ENCODE results near the gene RELL1. TPM values are rescaled to one million over a fixed set of nuclear protein-coding genes. Genes with fewer than 3 reads are reported as not detected.

The RELL1 gene
- total RNA-seq, 1 experiment from 2014 or later = 14.4 TPM

DNA sequence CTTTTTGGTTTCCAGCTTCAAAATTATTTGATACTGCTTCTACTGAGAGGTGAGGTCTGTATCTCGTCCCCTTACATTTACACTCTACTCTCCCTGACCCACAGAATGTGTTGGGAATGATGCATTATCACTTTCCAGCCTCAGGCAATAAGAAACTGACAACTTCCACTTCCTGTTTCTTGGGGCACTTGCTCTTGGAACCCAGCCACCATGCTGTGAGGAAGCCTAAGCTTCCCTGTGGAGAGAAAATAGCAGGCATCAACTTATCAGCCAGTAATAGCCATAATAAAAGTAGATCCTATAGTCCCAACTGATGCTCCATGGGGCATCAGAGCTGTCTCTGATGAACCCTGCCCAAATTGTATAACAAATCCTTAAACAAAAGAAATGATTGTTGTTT lies 32.6 kb downstream of the RELL1 start:
- H3K9me3 ChIP-seq = no peaks in the 10 kb centered on the region
- H3K4me3 ChIP-seq = no peak overlapping the region
- H3K27me3 ChIP-seq = no peaks in the 10 kb centered on the region
- no peaks in the 10 kb centered on the region for H3K36me3 ChIP-seq
- peak; percentile 32 for DNase-seq

DNA sequence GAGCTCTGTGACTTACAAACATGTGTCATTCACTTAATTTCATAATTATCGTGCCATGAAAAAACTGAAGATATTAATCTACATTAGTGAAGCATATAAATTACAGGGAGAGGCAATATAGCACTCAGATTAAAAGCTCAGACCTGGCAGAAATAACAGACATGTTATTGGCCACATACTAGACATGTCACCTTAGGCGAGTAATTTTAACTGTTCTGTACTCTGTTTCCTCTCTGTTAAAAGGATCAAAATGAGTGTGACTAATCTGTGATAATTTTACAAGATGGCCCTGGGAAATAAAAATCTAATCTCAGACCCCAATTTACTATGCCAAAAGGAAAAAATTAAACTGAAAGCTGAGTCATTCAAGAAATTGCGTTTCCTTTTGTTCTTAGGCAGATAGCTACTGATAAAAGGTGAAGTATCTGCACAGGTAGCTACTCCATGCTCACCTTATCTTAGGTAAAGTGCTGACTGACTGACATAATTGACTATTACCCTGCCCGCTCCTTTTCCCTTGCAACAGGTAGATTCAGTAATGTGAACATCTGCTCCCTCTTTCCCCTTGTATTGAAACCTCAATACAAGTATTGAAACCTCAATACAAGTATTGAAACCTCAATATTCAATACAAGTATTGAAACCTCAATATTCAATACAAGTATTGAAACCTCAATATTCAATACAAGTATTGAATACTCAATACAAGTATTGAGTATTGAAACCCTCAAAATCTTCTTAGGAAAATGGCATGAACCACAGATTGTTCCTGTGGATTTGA lies 33.2 kb downstream of the RELL1 start:
- no peak for DNase-seq
- Histone ChIP-seq H3K9me3 (no peaks in the 10 kb centered on the region), H3K4me3 (no peak overlapping the region), H3K36me3 (no peaks in the 10 kb centered on the region), H3K27me3 (no peaks in the 10 kb centered on the region)

DNA sequence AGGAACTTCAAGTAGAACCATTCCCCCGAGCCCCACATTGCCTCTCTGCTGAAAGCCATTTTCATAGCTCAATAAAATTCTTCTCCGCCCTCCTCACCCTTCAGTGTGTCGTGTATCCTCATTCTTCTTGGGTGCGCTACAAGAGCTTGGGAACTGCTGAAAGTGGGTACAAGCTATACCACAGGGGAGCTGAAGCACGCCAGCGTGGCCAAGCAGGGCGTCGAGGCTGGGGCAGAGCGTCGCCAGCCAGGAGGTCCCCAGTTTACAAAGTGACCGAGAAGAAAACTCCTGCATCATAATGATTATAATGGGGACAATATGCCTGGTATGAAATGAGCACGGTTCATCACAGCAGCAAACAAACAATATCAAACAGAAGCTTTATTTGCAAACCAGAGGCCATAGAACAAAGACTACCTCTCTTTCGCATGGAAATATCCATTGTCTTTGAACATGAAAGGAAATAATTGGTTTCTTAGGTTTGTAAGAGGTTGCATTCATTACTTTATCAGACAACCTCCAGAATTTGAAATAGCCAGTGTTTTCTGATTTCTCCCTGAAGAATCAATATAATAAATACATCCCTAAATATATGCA lies 34.3 kb downstream of the RELL1 start:
- no peaks in the 10 kb centered on the region for H3K27me3 ChIP-seq
- no peak overlapping the region for H3K4me3 ChIP-seq
- H3K36me3 ChIP-seq = no peaks in the 10 kb centered on the region
- no peak for DNase-seq
- H3K9me3 ChIP-seq = no peaks in the 10 kb centered on the region

DNA sequence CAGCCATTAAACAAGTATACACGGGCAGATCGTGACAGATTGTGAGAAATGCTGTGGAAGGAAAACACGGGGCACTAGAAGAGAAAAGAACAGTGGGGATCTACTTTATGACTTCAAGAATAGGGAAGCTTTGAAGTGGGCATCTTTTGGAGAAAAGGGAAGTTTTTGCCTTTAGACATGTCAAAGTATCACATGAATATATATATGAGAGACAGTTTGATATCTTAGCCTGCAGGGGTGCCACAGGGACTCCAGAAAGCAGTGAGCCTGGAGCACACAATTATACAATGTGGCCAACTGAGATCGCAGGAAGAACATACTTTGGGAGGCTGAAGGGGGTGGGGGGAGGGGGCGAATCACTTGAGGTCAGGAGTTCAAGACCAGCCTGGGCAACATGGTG lies 35.7 kb downstream of the RELL1 start:
- no peak overlapping the region for H3K4me3 ChIP-seq
- no peaks in the 10 kb centered on the region for H3K27me3 ChIP-seq
- H3K36me3 ChIP-seq = no peaks in the 10 kb centered on the region
- no peak for DNase-seq
- no peaks in the 10 kb centered on the region for H3K9me3 ChIP-seq

DNA sequence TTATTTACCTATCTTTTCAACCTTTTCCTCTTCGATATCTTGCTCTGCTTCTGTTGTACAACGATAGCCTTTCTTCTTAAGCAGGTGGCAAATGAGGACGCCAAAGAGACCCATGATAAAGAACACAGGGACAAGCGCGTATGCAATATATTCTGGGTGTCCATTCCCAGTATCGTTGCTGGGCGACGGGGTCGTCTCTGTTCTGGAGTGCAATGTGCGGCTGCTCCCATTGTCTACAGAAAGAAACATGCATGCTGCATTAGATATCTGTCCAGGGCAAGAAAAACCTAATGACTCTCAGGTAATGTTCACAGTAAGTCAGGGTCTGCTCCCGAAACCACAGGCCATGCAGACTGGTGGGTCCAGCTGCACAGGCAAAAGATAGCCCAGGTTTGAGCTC lies 36.9 kb downstream of the RELL1 start:
- DNase-seq = no peak
- Histone ChIP-seq H3K27me3 (no peaks in the 10 kb centered on the region), H3K9me3 (no peaks in the 10 kb centered on the region), H3K36me3 (no peaks in the 10 kb centered on the region), H3K4me3 (no peak overlapping the region)

DNA sequence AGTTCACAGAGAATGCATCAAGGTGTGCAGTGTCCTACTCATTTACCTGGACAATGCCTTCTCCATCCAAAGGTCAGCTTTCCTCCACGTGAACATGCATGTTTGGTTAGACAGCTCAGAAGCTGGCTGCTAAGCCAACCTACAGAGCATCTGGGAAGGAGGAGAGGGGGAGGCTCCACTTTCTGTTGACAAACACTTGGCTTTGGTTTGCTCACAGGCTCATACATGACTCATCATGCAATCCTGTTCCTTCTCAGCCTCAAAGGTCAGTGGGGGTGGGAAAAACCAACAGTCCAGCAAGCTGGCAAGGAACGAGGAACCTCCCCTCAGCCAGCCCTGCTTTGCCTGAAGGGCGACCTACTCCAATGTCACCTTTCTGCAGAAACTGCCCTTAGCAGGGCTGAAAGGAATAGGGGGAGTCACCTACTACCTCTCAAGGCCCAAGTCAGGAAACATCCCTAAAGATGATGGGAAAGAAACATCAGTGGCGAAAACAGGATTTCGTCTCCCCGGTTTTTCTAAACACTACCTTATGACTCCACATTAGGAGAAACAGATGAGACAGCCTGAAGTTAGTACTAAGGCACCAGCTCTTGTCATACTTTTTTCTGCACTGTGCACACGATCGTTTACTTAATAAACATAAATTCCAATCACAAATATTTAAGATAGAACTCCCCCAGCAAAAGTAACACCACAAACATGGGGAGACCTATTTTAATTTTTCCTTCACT lies 37.9 kb downstream of the RELL1 start:
- no peaks in the 10 kb centered on the region for H3K36me3 ChIP-seq
- DNase-seq = peak; percentile 73
- no peaks in the 10 kb centered on the region for H3K9me3 ChIP-seq
- no peaks in the 10 kb centered on the region for H3K27me3 ChIP-seq
- no peak overlapping the region for H3K4me3 ChIP-seq

DNA sequence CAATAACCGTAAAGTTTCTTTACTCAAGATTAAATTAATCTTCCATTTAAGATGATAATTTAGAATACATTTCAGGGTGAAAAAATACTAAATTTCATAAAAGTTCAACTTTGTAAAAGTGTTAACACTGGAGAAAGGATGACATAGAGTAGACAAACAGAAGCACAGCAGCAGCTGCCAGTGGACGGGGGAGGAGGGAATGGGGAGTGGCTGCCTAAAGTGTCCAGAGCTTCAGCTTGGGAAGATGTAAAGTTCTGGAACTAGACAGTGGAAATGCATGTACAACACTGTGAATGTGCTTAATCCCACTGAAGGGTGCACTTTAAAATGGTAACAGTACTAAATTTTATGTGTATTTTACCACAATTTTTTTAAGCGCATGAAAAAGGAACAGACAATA lies 39.9 kb downstream of the RELL1 start:
- Histone ChIP-seq H3K4me3 (no peak overlapping the region), H3K9me3 (no peaks in the 10 kb centered on the region), H3K36me3 (no peaks in the 10 kb centered on the region), H3K27me3 (no peaks in the 10 kb centered on the region)
- no peak for DNase-seq

DNA sequence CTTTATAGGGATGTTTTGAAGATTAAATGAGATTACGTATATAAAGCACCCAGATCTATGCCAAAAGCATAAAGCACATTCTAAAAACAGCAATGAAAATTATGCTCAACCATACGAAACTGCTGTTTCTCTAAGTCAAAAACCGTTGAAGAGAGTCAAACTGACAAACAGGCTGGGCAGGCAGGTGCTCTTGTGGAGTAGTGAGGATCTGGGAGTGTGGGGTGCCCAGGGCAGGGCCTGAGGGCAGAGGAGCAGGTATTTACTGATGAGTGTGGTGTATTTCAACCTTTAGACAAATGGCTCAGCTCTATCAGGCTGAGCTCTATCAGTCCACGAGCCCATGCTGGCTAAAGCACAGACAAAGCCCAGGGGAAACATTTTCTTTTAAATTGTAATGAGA lies 40.4 kb downstream of the RELL1 start:
- H3K36me3 ChIP-seq = no peaks in the 10 kb centered on the region
- no peak for DNase-seq
- H3K27me3 ChIP-seq = no peaks in the 10 kb centered on the region
- no peaks in the 10 kb centered on the region for H3K9me3 ChIP-seq
- no peak overlapping the region for H3K4me3 ChIP-seq

DNA sequence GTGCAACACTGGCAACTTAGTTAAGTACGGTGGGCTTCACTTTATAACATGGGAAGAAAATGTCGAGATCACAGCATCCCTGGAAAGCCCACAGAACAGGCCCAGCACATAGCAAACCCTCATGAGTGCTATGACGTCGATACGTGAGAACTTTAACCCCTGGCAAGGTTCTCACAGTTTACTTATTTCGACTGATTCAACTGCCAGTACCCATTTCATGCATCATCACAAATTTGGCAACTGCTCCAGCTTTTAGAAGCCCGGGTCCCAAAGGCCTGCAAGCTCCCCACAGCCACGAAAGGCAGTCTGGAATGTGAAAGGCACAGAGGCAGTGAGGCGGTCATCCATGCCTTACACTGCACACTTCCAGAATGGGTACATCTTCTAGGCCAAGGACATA lies 41.2 kb downstream of the RELL1 start:
- peak; percentile 65 for DNase-seq
- Histone ChIP-seq H3K27me3 (no peaks in the 10 kb centered on the region), H3K9me3 (no peaks in the 10 kb centered on the region), H3K36me3 (no peaks in the 10 kb centered on the region), H3K4me3 (no peak overlapping the region)

DNA sequence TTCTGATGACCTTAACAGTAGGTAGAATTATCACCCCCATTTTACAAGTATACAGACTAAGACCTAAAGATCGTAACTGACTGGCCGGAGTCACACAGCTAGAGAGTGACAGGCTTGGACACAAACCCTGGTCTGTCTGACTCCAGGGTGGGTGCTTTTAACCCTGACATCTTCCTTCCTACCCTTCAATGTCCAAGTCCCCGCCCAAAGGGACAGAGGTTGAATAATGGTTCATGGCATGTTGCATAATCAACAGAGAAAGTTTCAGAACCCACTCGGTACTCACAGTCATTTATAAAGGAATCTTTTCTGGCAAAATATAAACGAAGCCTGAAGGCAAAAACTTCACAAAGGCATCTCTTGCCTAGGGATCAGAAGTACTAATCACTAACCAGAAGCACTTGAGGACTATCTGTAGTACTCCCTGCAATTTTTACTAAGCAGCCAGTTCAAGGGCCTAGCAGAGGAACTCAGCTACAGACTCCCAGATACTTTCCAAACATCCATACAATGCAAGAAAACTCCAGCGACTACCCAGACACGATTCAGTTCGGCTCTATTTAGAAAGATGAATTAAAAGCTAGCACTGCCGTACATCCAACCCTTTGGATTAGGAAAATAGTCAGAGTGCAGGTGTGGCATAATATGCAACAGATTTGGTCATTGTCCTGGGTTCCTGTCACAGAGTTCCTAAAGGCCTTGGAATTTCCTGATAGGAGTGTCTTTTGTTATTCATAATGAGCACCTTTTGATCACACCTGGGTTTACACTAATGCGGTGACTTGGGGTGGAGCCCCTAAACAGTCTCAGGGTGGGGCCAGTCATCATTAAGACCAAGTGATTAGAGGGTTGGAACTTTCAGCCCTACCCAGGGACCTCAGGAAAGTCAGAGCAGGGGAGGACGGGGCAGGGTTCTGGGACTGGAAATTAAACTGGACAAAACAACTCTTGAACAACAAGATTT lies 44.0 kb downstream of the RELL1 start:
- Histone ChIP-seq H3K4me3 (no peak overlapping the region), H3K9me3 (no peaks in the 10 kb centered on the region), H3K27me3 (no peaks in the 10 kb centered on the region), H3K36me3 (no peaks in the 10 kb centered on the region)
- no peak for DNase-seq

DNA sequence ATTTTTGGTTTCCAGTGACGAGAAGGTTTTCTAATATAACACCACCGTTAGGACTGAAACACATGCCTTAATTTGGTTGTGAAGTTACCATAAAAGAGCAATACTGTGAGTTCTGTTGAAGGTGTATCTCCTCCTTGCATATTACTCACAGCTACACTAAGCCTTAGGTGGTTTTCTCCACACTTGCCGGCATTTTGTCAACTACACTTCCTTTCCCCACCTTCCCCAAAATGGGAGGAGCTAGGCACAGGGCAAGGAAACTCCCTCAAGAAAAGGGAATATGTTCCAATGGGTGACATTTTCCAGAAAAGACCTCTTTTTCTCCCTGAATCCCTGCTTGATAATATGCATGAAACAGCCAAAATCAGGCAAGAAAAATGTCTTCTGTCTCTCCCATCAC lies 44.8 kb downstream of the RELL1 start:
- no peaks in the 10 kb centered on the region for H3K9me3 ChIP-seq
- no peaks in the 10 kb centered on the region for H3K36me3 ChIP-seq
- H3K4me3 ChIP-seq = no peak overlapping the region
- H3K27me3 ChIP-seq = no peaks in the 10 kb centered on the region
- no peak for DNase-seq

DNA sequence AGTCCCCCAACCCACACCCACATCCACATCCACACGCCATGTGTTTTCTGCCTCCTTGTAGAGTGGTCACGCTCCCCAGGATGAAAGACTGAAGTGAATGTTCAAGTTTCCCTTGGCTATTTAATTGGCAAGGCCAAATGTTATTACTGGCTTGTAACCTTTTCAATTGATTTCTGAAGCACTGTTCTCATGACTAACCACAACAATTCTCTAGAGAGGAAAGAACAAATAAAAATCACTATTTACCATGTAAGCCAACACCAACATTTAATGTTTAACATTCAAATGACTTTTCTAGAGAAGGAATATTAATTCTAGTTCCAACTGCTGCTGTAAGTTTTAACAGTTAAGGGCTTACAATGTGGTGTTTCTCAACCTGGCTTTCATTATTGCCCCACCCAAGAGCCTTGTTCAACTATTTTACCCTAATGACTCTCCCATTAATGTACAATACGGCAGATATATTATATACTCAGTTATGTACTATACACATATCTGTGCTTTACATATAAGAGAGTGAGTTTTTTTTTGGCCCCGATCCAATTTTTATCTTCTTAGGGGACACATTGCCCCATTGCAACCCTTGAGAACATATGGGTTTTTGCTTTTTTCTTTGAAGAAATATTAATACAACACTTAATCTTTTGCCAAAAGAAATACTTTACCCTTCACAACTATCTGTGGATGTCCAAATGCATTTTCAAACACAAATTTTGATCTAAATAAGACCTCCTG lies 46.5 kb downstream of the RELL1 start:
- DNase-seq = no peak

DNA sequence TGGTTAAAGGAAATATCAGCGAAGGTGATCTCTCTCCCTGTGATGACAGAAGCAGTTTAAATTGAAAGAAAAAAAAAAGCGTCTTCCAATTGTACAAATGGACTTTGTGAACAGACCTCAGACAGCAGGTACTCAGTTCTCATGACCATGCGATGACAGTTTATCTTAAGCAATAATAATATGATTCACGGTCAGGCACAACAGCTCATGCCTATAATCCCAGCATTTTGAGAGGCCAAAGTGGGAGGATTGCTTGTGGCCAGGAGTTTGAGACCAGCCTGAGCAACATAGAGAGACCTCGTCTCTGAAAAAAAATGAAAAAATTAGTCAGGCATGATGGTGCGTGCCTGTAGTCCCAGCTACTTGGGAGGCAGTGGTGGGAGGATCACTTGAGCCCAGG lies 51.0 kb downstream of the RELL1 start:
- no peak overlapping the region for H3K4me3 ChIP-seq
- no peaks in the 10 kb centered on the region for H3K36me3 ChIP-seq
- DNase-seq = no peak
- H3K27me3 ChIP-seq = no peaks in the 10 kb centered on the region
- no peaks in the 10 kb centered on the region for H3K9me3 ChIP-seq

More for the DNA sequence above, 46.5 kb downstream of the RELL1 start:
- Histone ChIP-seq H3K27me3 (no peaks in the 10 kb centered on the region), H3K36me3 (no peaks in the 10 kb centered on the region), H3K9me3 (no peaks in the 10 kb centered on the region), H3K4me3 (no peak overlapping the region)

DNA sequence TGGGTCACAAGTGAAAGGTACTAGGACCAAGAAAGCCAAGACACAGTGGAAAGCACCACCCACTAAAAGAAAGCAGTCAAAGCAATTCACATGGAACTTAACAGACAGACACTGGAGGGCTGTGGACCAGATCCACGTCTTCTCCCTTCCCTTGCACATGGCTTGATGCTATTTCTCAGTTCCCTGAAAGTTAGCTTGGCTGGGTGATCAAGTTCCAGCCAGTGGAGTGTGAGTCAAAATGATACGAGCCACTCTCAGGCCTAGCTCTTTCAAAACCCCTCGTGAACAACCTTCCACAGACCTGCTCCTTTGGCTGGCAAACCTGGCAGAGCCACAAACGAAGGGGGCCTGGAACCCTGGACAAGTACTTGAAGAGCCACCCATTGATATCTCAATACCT lies 52.0 kb downstream of the RELL1 start:
- Histone ChIP-seq H3K4me3 (no peak overlapping the region), H3K27me3 (no peaks in the 10 kb centered on the region), H3K9me3 (no peaks in the 10 kb centered on the region), H3K36me3 (no peaks in the 10 kb centered on the region)
- DNase-seq = no peak

DNA sequence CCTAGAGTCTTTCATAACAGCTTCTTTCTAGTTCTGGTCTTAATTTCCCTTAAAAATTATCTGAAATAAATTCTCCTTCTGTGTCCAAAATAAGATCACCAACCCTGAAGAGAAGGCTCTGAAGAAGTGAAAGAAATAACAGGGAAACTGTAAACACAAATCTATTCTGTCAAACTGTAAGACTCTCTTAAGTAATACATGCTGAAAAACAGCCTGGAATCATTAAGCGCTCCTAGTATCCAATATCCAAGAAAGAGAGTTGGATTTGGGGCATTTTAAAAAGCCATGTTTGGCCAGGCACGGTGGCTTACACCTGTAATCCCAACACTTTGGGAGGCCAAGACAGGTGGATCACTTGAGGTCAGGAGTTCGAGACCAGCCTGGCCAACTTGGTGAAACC lies 53.3 kb downstream of the RELL1 start:
- Histone ChIP-seq H3K36me3 (no peaks in the 10 kb centered on the region; the same call in 1 of the 2 replicates), H3K27me3 (no peaks in the 10 kb centered on the region), H3K9me3 (no peaks in the 10 kb centered on the region), H3K4me3 (no peak overlapping the region)
- DNase-seq = no peak

DNA sequence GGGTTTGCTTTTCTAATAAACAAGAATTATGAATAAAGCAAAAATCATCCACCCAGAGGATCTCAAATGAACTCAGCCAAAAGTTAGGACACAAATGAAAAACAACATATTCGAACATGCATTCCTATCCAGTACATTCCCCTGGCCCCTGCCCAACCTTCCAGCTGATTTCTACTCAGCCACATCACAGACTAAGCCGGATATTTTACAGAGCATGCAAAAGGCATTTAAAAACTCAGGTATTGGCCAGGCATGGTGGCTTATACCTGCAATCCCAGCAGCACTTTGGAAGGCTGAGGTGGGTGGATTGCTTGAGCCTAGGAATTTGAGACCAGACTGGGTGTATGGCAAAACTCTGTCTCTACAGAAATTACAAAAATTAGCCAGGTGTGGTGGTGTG lies 54.6 kb downstream of the RELL1 start:
- no peak overlapping the region for H3K4me3 ChIP-seq
- H3K36me3 ChIP-seq = no peaks in the 10 kb centered on the region; the same call in 1 of the 2 replicates
- H3K9me3 ChIP-seq = no peaks in the 10 kb centered on the region
- no peak for DNase-seq
- no peaks in the 10 kb centered on the region for H3K27me3 ChIP-seq
